ENCODE results near the gene DPH7.
"Not testable (repeated sequence)": the region's sequence is repeated elsewhere in the genome, so short reads cannot be mapped to it uniquely, and the experiment has no call there.

DPH7 gene

GRCh38 chr9:137578518-137579258, at the start of gene DPH7:
Gene DPH7, minus strand, starts transcription at chr9:137578925. Its CDS starts 148 bp downstream, at chr9:137578777.
- H3K9ac ChIP-seq (ENCODE audit: low read length), result peak within 1 kb of the TSS; percentile 57
- peak within 1 kb of the TSS; percentile 93 for H3K27ac ChIP-seq (ENCODE audit: low read depth, low read length)
- H3K36me3 ChIP-seq (ENCODE audit: insufficient read depth, low read length), result peaks cover 37% of the 10 kb centered on the region
- H3K4me3 ChIP-seq (ENCODE audit: low read depth in 1 of 2, low read length in 2 of 2), result peak within 1 kb of the TSS; percentile 73 to 89
- H3K4me1 ChIP-seq (ENCODE audit: insufficient read depth, low read length), result peaks cover 21% of the 10 kb centered on the region
- H3K27me3 ChIP-seq (ENCODE audit: control insufficient read depth in 1 of 2, insufficient read depth in 2 of 2, low read length in 2 of 2), result no peaks in the 10 kb centered on the region
- no peaks in the 10 kb centered on the region for H3K9me3 ChIP-seq (ENCODE audit: low read length)

DNA sequence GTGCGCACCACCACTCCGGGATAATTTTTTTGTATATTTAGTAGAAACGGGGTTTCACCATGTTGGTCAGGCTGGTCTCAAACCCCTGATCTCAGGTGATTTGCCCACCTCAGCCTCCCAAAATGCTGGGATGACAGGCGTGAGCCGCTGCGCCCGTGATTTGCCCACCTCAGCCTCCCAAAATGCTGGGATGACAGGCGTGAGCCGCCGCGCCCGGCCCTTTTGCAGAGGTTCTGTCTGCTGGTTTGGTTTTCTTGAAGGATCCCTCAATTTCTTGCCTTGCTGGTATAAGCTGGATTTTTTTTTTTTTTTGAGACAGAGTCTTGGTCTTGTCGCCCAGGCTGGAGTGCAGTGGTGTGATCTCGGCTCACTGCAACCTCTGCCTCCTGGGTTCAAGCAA, 48.7 kb upstream of the DPH7 start:
- H3K27ac ChIP-seq (ENCODE audit: low read depth, low read length), result not testable (repeated sequence)

DNA sequence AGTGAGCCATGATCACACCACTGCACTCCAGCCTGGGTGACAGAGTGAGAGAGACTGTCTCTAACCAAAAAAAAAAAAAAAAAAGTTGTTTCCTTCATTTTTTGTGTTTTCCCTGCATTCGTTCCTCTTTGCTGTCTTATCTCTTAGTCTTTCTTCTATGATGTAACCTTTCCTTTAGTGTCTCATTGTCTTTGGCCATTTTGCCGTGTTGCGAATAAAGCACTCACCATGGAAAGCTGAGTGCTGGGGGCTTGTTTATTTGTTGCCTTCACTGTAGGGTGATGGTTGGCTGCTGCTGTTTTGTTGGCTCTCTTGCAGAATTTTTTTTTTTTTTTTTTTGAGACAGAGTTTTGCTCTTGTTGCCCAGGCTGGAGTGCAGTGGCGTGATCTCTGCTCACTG, 47.7 kb upstream of the DPH7 start:
- H3K9me3 ChIP-seq (ENCODE audit: low read length), result no peaks in the 10 kb centered on the region

More for the DNA sequence above, 48.7 kb upstream of the DPH7 start:
- H3K4me3 ChIP-seq (ENCODE audit: low read depth in 1 of 2, low read length in 2 of 2); H3K9me3 ChIP-seq (ENCODE audit: low read length); H3K27me3 ChIP-seq (ENCODE audit: control insufficient read depth in 1 of 2, insufficient read depth in 2 of 2, low read length in 2 of 2); H3K9ac ChIP-seq (ENCODE audit: low read length); H3K36me3 ChIP-seq (ENCODE audit: insufficient read depth, low read length): not testable (repeated sequence)
- H3K4me1 ChIP-seq (ENCODE audit: insufficient read depth, low read length), result peaks cover 31% of the 10 kb centered on the region

GRCh38 chr9:137622211-137622610, 43.5 kb upstream of the DPH7 start:
- H3K4me1 ChIP-seq (ENCODE audit: insufficient read depth, low read length), result peaks cover 29% of the 10 kb centered on the region
- not testable (repeated sequence) for H3K27me3 ChIP-seq (ENCODE audit: control insufficient read depth in 1 of 2, insufficient read depth in 2 of 2, low read length in 2 of 2); H3K27ac ChIP-seq (ENCODE audit: low read depth, low read length)

More for the DNA sequence above, 47.7 kb upstream of the DPH7 start:
- no peak overlapping the region for H3K4me3 ChIP-seq (ENCODE audit: low read depth in 1 of 2, low read length in 2 of 2)
- peaks cover 25% of the 10 kb centered on the region for H3K4me1 ChIP-seq (ENCODE audit: insufficient read depth, low read length)
- H3K27ac ChIP-seq (ENCODE audit: low read depth, low read length), result no peak overlapping the region
- no peaks in the 10 kb centered on the region for H3K27me3 ChIP-seq (ENCODE audit: control insufficient read depth in 1 of 2, insufficient read depth in 2 of 2, low read length in 2 of 2)
- peaks cover under 1% of the 10 kb centered on the region for H3K36me3 ChIP-seq (ENCODE audit: insufficient read depth, low read length)
- H3K9ac ChIP-seq (ENCODE audit: low read length), result no peak overlapping the region

GRCh38 chr9:137621131-137621757, 42.5 kb upstream of the DPH7 start:
- no peak overlapping the region for H3K27ac ChIP-seq (ENCODE audit: low read depth, low read length)
- no peaks in the 10 kb centered on the region for H3K27me3 ChIP-seq (ENCODE audit: control insufficient read depth in 1 of 2, insufficient read depth in 2 of 2, low read length in 2 of 2)
- peaks cover 29% of the 10 kb centered on the region for H3K4me1 ChIP-seq (ENCODE audit: insufficient read depth, low read length)
- H3K36me3 ChIP-seq (ENCODE audit: insufficient read depth, low read length), result peaks cover 14% of the 10 kb centered on the region
- no peaks in the 10 kb centered on the region for H3K9me3 ChIP-seq (ENCODE audit: low read length)
- H3K4me3 ChIP-seq (ENCODE audit: low read depth in 1 of 2, low read length in 2 of 2), result no peak overlapping the region
- H3K9ac ChIP-seq (ENCODE audit: low read length), result no peak overlapping the region

More at GRCh38 chr9:137622211-137622610, 43.5 kb upstream of the DPH7 start:
- H3K9me3 ChIP-seq (ENCODE audit: low read length); H3K36me3 ChIP-seq (ENCODE audit: insufficient read depth, low read length); H3K9ac ChIP-seq (ENCODE audit: low read length); H3K4me3 ChIP-seq (ENCODE audit: low read depth in 1 of 2, low read length in 2 of 2): not testable (repeated sequence)

- no peak overlapping the region for H3K4me3 ChIP-seq (ENCODE audit: low read depth in 1 of 2, low read length in 2 of 2)
Observed at GRCh38 chr9:137620581-137620980, 41.9 kb upstream of the DPH7 start.

DNA sequence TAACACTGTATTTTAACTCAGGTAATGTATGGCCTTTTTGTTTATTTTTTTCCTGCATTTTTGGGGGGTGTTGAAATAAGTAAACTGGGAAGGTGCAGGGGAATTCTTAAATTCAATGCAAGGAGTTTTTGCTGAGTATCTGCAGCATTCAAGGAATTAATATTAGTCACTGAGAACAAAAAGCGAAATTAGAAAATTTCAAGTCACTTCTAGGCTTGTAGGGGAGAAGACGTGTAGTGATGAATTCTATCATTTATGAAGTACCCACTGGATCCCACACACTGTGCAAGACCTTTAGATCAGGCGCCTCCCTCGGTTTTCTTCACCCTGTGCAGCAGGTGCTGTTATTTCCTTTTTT, 41.3 kb upstream of the DPH7 start:
- Histone ChIP-seq H3K27ac (ENCODE audit: low read depth, low read length) (peak overlapping the region; percentile 82), H3K9me3 (ENCODE audit: low read length) (no peaks in the 10 kb centered on the region), H3K9ac (ENCODE audit: low read length) (peak overlapping the region; percentile 82), H3K4me3 (ENCODE audit: low read depth in 1 of 2, low read length in 2 of 2) (peak overlapping the region; percentile 3 to 82), H3K4me1 (ENCODE audit: insufficient read depth, low read length) (peaks cover 29% of the 10 kb centered on the region), H3K36me3 (ENCODE audit: insufficient read depth, low read length) (peaks cover 15% of the 10 kb centered on the region), H3K27me3 (ENCODE audit: control insufficient read depth in 1 of 2, insufficient read depth in 2 of 2, low read length in 2 of 2) (no peaks in the 10 kb centered on the region)

More at GRCh38 chr9:137620581-137620980, 41.9 kb upstream of the DPH7 start:
- H3K9me3 ChIP-seq (ENCODE audit: low read length), result no peaks in the 10 kb centered on the region
- no peaks in the 10 kb centered on the region for H3K27me3 ChIP-seq (ENCODE audit: control insufficient read depth in 1 of 2, insufficient read depth in 2 of 2, low read length in 2 of 2)
- no peak overlapping the region for H3K9ac ChIP-seq (ENCODE audit: low read length)
- no peak overlapping the region for H3K27ac ChIP-seq (ENCODE audit: low read depth, low read length)
- peaks cover 29% of the 10 kb centered on the region for H3K4me1 ChIP-seq (ENCODE audit: insufficient read depth, low read length)
- H3K36me3 ChIP-seq (ENCODE audit: insufficient read depth, low read length), result peaks cover 15% of the 10 kb centered on the region

DNA sequence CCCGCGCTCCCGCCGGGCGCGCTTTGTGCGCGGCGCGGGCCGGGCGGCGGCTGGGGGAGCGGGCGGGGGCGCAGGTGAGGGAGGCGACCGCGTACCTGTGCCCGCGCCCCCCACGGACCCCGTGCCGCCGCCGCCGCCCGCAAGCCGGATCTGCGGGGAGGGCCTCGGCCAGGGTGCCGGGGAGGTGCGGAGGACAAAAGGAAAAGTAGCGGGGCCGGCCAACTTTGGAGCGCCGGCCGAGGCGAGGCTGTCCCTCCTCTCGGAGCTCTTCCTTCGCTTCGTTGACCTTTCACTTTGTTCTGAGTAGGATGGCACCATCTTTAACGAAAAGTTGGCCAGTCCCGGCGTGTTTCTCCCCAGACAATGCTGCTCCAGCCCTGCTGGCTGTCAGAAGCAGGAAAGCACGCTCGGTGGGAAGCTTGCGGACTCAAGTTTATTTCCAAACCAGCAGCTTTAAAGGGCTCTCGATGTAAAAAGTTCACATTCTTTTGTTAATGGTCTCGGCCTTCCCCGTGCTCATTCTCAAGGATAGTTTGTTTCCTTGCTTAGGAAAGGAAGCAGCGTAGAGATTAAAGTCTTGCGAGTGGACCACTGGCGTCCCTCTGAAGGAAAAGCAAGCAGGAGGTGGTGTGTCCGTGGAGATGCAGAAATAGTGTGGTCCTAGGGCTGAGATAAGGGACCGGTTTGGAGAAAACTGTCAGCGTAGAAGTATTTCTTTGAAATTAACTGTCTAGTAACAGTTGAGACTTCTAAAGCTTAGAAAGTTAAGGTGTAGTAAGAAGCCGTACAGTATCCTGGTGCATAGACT, 40.7 kb upstream of the DPH7 start:
- Histone ChIP-seq H3K27ac (ENCODE audit: low read depth, low read length) (peak overlapping the region; percentile 82), H3K4me3 (ENCODE audit: low read depth in 1 of 2, low read length in 2 of 2) (peak overlapping the region; percentile 74 to 82), H3K27me3 (ENCODE audit: control insufficient read depth in 1 of 2, insufficient read depth in 2 of 2, low read length in 2 of 2) (no peaks in the 10 kb centered on the region), H3K36me3 (ENCODE audit: insufficient read depth, low read length) (peaks cover 17% of the 10 kb centered on the region), H3K4me1 (ENCODE audit: insufficient read depth, low read length) (peaks cover 29% of the 10 kb centered on the region), H3K9ac (ENCODE audit: low read length) (peak overlapping the region; percentile 82), H3K9me3 (ENCODE audit: low read length) (no peaks in the 10 kb centered on the region)

DNA sequence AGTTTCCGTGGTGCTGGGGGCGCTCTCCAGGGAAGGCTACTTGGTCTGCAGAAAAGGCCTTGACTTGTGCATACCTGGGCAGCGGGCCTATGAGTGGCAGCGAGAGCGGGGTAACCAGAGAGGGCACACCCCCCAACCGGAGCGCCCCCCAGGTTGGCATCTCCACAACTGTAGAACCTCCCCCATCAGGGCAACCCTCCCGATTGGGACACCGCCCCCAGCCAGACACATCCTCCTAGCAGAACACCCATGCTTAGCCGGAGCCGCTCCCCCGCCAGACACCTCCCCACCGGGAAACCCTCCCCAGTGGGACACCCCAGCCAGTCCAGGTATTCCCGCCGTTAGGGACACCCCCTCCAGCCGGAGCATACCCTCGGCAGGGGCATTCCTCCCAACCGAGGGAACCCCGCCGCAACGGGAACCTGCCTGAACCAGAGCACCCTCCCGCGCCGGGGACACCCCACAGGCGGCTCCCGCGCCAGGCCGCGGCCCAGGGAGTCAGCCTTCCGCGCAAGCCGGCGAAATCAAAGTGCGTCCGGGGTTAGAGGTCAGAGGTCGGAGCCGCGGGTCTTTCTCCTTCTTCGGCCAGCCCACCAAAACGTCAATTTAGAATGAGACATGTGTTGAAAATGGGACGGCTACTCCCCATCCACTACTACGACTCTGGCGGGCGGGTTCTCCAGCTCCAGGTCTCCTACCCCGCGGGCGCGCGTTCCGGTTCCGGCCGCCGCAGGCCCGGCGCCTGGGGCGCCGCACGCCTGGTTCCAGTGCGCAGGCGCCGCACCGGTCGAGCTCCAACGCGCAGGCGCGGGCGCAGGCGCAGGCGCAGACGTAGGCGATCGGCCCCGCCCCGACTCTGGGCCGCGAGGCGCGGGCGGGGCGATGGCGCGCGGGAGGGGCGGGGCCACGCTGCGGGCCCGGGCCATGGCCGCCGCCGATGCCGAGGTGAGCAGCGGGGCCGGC, 39.7 kb upstream of the DPH7 start, which contains the start of gene EHMT1:
Gene EHMT1, plus strand, starts transcription at position 901 of the 963 bp plus-strand sequence. Its CDS starts 24 bp downstream, at position 925.
- Histone ChIP-seq H3K4me3 (ENCODE audit: low read depth in 1 of 2, low read length in 2 of 2) (peak within 1 kb of the TSS; percentile 76 to 88), H3K27ac (ENCODE audit: low read depth, low read length) (peak within 1 kb of the TSS; percentile 95), H3K4me1 (ENCODE audit: insufficient read depth, low read length) (peaks cover 29% of the 10 kb centered on the region), H3K36me3 (ENCODE audit: insufficient read depth, low read length) (peaks cover 26% of the 10 kb centered on the region), H3K9ac (ENCODE audit: low read length) (peak within 1 kb of the TSS; percentile 82), H3K27me3 (ENCODE audit: control insufficient read depth in 1 of 2, insufficient read depth in 2 of 2, low read length in 2 of 2) (no peaks in the 10 kb centered on the region), H3K9me3 (ENCODE audit: low read length) (no peaks in the 10 kb centered on the region)

DNA sequence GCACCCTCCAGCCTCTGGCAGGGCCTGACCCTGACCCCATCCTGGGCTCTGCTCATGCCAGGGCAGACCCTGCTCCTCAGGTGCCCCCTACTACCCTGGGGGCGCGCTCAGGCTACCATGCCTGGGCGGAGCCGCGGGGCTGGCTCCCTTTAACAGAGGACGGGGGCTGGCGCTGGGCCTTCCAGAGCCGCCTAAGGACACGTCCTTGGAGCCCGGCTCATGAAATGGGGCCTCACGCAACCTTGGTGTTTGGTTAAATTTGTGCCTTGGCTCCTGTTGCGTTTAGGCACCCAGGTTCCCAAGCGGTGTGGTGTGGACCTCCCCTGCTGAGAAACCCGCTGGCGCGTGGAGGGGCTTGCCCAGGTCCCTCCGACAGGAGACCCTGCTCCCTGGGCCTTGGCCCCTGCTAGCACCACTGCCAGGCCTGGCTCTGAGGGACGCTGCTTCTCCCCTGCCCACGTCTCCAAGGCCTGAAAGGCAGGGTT, 36.7 kb upstream of the DPH7 start:
- no peaks in the 10 kb centered on the region for H3K27me3 ChIP-seq (ENCODE audit: control insufficient read depth in 1 of 2, insufficient read depth in 2 of 2, low read length in 2 of 2)
- H3K27ac ChIP-seq (ENCODE audit: low read depth, low read length), result no peak overlapping the region
- no peaks in the 10 kb centered on the region for H3K9me3 ChIP-seq (ENCODE audit: low read length)
- H3K9ac ChIP-seq (ENCODE audit: low read length), result no peak overlapping the region
- H3K4me1 ChIP-seq (ENCODE audit: insufficient read depth, low read length), result peaks cover 26% of the 10 kb centered on the region
- H3K36me3 ChIP-seq (ENCODE audit: insufficient read depth, low read length), result peaks cover 19% of the 10 kb centered on the region
- no peak overlapping the region for H3K4me3 ChIP-seq (ENCODE audit: low read depth in 1 of 2, low read length in 2 of 2)
